GM21360 (cell line): ENCODE data around the gene FBXL2.
"Not testable (repeated sequence)": the region's sequence is repeated elsewhere in the genome, so short reads cannot be mapped to it uniquely, and the experiment has no call there.

Source experiments
- ATAC-seq: cut with Tn5 transposase; IDR thresholded peaks from one replicate; pipeline ENCODE4 v1.9.1; 2021; ENCODE audit warnings: mild to moderate bottlenecking, moderate library complexity; ENCODE audit not compliant: unreplicated experiment

Gene FBXL2

DNA sequence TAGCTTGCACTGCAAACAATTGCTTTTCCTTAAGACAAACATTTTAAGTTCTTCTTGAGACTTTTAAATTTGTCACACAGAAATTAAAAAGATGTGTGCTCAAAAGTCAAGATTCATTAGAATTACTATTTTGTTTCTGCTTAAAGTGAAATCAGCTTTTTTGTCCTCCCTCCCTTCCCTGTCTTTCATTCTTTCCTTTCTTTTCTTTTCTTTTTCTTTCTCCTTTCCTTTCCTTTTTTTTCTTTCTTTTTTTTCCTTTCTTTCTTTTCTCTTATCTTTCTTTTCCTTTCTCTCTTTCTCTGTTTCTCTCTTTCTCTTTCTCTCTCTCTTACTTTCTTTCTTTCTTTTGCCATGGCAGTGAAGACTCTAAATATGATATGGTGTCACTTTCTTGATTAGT is 37.8 kb downstream of the FBXL2 start:
- ATAC-seq = no peak

DNA sequence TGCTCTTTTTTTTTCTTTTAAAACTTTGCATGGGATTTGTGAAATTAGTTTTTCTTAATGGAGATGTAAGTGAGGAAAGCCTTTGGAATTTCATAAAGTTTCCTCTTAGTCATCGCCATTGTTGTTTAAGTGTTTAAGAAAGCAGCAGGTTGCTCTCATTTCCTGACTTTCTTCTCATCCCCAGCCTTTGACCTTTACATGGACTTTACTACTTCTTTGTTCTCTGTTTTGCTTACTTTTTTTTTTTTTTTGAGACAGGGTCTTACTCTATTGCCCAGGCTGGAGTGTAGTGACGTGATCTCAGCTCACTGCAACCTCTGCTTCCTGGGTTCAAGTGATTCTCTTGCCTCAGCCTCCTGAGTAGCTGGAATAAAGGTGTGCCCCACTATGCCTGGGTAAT is 38.6 kb downstream of the FBXL2 start:
- no peak for ATAC-seq

DNA sequence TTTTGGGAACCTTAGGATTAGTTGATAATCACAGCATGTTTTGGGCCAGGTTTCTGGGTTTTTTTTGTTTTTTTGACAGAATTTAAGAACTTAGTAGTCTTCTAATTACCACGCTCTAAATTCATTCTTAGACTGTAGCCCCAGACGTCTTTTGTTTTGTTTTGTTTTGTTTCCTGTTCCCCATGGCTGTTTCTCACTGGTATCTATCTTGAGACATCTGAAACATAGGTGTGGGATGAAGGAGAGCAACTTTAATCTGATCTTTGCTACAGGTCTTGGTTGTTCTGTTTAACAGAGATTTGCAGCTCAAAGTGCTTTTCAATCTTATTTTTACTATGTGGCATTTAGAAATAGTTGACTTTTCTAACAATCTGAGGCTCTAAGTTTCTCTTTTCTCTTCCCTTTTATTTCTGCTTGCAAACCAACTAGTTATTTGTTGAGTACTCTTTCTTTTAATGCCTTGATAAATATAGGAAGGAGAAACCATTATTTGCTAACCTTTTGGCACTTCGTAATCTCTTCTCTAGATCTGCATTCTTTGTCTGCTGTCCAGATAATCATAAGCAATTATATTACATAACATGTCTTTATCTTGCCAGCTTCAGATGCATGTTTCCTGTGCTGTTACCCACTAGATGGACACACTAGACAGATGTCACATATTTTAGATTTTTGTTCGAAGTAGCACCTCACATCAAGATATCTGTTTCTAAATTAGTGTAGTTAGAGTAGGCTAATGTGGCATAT is 40.9 kb downstream of the FBXL2 start:
- no peak for ATAC-seq

DNA sequence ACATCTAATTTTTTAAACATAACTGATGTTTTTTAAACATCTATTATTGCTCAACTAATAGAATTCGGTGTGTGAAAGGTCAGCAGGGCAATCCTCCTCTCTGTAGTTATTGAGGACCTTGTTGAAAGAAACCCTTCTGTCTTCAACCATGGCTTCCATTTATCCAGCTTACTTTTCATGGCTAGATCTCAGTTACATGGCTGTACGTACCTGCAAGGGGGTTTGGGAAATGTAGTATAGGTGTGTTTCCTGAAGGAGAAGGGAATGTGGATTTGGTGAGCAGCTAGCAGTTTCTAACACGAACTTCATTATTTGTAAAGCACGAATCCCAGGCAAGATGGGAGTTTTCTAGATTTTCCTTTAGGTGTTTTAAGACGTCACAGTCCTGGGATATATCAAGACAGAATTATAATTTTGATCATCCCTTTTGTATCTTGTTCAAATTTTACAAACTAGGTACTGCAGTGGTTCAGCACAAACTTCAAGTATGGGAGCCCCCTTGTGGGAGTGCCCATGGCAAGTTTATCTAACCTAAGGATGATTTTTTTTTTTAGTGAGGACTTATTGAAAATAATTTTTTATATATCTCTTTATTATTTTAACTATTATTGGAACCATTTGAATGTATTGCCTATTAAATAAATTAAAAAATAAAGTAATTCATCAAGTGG is 41.6 kb downstream of the FBXL2 start:
- ATAC-seq = no peak

DNA sequence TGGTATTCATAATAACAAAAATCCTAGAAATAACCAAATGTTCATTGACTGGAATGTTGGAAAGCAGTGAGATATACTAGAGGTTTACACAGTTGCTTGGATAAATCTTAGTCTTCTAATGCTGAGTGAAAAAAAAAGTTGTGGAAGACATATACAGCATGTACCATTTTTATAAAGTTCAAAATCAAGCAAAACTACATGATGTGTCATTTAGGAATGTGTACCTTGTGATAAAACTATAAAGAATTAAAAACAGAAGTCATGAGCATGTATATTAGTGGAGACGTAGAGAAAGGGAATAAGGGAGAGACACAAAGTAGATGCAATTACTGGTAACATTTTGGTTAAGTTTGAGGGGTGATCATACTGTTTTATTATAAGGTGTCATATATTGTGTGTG is 45.2 kb downstream of the FBXL2 start:
- no peak for ATAC-seq

DNA sequence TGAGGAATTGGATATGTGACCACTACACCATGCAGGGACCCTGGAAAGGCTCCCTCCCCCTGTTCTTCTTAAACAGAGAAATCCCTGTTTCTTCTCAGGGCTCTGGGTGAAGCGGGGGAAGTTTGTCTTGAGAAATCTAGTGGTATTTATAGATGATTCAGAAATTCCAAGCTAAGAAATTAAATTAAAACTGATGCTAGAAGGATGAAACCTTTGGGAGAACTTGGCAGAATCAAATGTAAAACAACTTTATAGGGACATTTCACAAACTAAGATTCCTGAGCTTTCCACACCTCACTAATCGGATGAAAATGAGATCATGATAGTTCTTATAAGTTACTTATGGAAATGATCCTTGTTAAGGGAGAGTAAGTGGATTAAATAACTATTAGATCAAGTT is 54.2 kb downstream of the FBXL2 start:
- no peak for ATAC-seq

DNA sequence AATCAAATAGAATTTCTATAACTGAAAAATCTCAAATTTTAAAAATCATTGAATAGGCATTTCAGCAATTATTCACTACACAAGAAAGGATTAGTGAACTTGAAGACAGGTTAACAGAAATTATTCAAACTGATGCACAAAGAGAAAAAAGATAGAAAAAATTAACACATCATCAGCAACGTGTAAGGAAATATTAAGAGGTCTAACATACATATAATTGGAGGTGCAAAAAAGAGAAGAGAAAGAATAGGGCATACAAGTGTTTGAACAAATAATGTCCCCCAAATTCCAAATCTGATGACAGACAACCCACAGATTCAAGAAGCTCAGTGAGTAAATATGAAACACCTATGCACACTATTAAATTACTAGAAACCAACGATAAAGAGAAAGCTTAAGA is 57.1 kb downstream of the FBXL2 start:
- ATAC-seq = no peak

DNA sequence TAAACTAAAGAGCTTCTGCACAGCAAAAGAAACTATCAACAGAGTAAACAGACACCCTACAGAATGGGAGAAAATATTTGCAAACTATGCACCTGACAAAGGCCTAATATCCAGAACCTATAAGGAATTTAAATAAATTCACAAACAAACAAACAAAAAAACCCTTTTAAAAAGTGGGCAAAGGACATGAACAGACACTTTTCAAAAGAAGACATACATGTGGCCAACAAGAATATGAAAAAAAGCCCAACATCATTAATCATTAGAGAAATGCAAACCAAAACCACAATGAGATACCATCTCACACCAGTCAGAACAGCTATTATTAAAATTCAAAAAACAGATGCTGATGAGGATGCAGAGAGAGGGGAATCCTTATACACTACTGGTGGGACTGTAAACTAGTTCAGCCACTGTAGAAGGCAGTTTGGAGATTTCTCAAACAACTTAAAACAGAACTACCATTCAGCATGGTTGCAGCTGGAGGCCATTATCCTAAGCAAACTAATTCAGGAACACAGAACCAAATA is 61.8 kb downstream of the FBXL2 start:
- ATAC-seq = not testable (repeated sequence)

DNA sequence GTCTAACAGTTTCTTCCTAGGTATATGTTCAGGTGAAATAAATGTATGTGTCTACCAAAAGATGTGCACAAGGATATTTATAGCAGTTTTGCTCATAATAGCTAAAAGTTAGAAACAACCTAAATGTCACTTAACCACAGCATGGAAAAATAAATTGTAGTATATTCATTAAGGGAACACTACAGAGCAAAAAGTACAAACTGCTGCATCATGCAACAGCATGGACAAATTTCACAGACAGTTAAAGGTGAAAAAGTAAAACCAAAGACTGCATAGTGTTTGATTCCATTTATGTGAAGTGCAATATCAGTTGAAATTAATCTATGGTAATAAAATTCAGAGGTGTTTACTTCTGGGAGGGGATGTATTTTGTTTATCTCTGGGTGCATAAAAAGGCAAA is 62.5 kb downstream of the FBXL2 start:
- ATAC-seq = no peak

DNA sequence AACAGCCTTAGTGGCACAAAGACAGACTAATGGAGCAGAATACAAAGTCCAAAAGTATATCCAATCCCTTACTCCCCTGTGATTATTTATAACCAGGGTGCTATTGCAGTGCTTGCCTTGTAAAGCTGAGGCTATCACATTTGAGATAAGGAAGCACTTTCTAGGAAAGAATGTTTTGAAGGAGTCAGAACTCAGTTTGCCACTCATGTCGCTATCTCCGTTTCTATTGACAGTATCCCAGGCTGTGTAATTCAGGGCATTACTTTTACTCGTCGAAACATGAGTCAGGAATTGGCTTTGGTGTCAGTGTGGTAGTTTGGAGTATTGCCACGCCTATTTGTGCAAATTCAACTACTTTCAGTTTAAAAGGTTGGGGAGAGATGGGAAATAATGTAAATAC is 78.4 kb downstream of the FBXL2 start:
- ATAC-seq = no peak

DNA sequence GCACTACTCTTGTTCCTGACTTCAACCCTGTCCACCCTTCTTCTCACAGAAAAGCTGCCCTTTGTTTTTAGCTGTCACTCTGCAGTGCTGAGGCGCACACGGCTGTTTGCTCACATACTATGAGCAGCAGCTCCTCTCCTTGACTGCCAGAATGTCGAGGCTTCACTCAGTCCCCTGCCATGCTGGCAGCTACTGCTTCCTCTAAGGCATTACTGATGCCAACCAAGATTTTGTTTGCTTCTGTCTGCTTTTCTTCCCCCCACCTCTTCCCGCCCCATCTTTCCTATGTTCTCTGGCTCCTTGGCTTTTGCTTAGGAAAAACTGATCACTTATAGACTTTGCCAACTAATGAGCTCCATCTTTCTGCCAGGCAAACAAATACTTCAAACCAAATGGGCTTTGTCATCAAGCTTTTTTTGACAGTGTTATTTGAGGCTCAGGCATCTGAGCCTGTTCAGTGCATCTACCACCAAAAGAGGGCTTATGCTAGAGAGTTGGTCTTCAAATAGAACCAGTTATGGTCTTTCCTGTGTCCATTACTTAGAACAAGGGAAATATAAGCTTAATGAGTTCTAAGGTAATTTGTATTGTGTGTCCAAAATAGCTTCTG is 81.0 kb downstream of the FBXL2 start:
- ATAC-seq = no peak

DNA sequence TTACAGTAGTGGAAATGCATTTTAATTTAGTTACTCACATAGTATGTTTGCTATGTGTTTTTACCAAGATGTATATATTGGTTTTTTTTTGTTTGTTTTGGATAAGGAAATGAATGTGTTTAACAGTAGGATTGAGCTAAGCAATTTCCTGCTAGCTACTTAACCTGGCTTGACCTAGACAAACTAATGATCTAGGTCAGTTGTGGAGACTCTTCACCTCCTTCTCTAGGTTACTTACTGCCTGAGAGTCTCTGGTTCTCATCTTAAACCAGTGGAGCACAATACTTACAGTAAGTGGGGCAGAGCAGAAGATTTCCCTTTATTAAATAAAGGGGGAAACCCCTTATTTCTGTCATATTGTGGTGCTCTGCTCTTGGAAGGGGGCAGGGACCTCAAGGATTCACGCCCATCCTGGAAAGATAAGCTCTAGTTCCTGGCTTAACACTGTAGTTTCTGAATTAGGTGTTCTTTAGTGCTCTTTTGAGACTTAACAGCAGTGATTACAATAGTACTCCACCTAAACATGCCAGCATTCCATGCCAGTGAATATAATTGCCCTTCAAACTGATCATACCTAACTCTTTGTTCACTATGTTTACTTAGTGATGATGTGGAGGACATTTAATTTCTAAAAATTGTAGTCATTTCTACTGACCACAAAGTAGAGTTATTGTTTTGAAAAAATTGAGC is 83.0 kb downstream of the FBXL2 start:
- ATAC-seq = no peak

DNA sequence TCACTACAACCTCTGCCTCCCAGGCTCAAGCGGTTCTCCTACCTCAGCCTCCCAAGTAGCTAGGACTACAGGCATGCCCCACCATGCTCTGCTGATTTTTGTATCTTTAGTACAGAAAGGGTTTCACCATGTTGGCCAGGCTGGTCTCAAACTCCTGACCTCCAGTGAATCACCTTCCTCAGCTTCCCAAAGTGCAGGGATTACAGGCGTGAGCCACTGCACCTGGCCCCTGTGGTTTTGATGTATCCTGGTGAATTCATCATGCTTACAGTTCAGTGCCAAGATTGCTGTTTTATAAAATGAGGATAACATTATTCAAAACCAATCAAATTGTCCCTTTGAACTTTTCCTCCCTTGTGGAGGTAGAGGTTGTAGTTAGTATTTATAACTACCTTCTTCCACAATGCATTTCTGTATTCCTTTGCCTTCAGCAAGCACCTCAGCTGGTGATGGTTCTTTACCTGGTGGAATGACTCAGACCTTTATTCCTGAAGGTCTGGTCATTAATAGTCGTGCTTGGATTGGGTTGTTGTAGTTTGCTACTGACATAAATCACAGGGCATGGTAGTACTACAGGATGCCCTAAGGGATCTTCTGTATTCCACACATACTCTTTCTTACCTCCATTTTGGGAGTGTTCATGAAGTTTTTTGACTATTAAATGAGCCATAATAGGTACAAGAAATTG is 86.0 kb downstream of the FBXL2 start:
- ATAC-seq = no peak

DNA sequence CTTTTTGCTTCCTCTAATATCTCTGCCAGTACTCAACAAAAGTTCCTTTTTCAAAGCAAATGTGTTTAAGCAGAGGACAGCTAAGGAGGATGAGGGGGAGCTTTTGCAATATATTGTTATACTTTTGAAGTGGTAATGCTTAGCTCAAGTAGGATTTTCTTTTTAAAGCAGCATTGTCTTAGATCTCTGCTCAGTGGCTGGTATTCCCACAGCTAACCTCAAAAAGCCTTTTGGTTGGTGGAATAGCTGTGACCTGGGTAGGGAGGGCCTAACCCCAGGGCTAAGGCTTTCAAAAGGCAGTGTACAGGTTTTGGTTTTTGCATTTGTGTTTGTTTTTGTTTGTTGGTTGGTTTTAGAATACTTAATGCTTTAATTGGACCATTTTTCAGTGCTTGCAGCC is 86.8 kb downstream of the FBXL2 start:
- ATAC-seq = no peak

DNA sequence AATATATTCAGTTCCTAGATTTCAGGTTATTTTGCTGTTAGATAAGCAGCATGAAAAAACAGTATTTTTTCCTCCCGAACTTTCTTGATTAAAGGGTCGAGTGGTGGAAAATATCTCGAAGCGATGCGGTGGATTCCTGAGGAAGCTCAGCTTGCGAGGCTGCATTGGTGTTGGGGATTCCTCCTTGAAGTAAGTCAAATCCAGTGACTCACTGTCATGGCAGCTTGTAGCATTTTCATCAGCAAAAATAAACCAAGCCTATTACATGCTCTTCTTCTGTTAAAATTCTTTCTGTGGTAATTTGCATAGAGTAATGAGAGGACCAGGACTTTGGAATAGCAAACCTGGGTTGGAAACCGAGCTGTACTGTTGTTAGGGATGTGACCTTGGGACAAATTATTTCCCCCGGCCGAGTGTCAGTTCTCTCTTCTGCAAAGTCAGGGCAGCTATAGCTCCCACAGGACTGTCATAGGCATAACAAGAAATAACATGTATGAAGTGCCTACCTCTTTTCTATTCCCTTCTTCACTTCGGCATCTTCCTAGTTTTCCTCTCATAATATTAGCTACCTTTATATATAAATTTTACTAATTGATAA is 87.4 kb downstream of the FBXL2 start:
- ATAC-seq = no peak

DNA sequence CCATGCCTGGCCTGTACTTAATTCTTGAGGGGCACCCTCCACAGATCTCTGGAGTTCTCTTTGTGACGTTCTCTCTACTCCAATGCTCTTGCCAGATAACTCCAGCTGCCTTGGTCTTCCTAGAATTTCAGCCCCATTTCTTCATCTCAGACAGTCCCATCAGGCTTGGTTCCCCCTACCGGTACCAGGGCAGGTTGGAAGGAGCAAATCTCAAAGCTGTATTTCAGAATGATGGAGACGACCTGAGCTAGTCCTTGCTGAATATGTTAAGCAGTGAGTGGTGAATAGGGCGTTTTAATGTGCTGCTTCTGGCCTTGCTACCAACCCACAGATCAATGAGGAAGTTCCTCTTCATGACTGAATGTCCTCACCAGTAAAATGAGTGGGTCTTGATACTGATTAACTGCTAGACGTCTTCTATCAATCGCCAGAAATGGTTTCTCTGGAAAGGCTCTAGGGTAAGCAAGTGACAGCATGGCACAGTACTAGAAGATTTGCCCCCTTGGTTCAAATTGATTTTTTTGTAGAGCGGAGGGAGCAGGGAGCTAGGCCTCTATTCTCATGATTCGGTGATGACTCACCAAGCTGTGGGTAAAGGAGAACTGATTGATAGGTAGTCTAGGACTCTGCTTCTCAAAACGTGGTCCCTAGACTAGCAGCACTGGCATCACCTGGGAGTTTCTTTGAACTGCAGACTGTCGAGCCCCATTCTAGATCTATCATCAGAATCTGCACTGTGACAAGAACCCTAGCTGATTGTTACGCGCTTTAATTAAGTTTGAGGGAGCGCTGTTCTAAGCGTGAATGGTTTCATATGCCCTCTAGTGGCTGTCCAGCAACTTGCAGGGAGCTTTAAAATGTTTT is 95.2 kb downstream of the FBXL2 start:
- ATAC-seq = peak; percentile 55

DNA sequence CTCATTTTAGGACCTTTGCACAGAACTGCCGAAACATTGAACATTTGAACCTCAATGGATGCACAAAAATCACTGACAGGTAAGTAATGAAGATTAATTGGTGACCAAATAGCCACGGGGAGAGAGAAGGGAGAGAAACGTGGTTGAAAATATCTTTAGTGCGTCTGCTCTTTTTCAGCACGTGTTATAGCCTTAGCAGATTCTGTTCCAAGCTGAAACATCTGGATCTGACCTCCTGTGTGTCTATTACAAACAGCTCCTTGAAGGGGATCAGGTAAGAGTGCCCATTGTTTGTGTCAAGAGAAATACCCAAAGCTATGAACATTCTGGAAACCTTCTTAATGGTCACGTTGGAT is 95.8 kb downstream of the FBXL2 start:
- ATAC-seq = no peak

DNA sequence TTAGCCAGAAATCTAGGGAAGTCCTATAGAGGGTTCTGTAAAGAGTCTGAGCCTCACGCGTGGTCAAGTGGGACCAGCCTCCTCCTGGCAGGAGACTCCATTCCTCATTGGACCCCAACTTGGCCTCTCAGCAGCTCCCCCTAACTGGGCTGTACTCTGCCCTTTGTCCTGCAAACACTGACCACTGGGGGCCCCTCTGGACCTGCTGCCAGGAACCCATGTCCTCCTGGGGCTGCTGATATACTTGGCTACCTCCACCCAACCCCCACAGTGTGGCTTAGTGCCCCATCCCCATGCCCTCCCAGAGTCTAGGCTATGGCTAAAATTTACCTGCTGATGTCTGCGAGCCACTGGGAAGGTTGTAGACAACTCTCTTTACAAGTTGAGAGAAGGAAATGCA is 100.2 kb downstream of the FBXL2 start:
- ATAC-seq = no peak

DNA sequence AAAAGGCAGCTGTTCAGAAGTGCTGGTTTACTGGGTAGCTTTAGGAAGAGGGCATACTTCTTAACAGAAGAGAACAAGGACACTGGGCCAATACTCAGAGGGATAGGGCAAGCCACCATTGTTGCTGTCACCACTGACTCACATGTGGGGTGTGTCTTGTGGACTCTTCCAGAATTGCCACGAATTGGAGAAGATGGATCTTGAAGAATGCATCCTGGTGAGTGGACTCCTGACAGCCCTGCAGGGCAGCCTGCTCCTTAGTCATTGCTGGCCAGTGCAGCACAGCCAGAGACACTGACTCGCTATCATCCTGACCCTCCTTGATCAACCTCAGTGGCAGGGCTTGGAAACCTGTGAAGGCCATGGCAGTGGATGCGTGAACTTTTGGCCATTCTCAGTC is 100.7 kb downstream of the FBXL2 start:
- ATAC-seq = no peak

DNA sequence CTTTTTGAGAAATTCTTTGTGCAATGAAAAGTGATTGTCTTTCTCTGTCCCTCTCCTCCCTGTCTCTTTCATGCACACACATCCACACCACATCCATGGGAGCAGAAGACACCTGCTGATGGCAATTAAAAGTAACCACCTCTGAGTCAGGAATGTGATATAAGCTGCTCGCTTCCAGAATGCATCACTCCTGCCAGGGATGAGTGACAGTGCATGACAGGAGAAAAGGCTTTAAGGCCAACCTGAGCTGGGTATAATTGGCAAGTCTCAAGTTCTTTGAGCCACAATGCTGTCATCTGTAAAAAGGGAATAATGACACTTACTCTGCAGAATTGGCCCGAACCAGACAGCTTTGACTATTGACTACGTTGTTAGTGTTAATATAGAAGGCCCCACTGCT is 103.4 kb downstream of the FBXL2 start:
- no peak for ATAC-seq
